ENCODE measurements around the gene CFAP20DC.

Gene CFAP20DC

DNA sequence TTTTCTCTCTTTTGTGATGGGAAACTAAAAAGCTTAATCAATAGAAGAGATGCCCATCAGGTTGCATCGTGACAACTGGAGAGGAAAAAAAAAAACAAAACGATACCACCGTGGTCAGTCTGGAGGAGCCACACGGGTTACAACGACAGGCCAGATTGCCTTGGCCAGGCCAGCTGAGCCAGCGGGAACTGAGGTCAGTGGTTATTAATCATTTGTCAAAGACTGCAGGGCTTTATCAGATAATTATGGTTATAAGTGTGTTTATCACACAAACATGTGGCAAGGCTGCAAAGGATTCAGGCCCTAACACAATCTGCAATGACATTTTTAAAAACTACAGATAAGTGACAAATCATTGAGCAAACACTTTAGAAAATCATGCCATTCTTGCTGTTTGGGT lies 248.3 kb downstream of the CFAP20DC start:
- DNase-seq (ENCODE audit: low spot score) = no peak

GRCh38 chr3:58800940-58801339 lies 248.9 kb downstream of the CFAP20DC start:
- no peak for DNase-seq (ENCODE audit: low spot score)

- no peak for DNase-seq (ENCODE audit: low spot score)
Measured at GRCh38 chr3:58800032-58800431, 249.8 kb downstream of the CFAP20DC start.

- no peak for DNase-seq (ENCODE audit: low spot score)
Measured at GRCh38 chr3:58799271-58799670, 250.6 kb downstream of the CFAP20DC start.

- DNase-seq (ENCODE audit: low spot score) = no peak
Measured at GRCh38 chr3:58798312-58798711, 251.5 kb downstream of the CFAP20DC start.

- DNase-seq (ENCODE audit: low spot score) = no peak
Measured at GRCh38 chr3:58794750-58795149, 255.1 kb downstream of the CFAP20DC start.

DNA sequence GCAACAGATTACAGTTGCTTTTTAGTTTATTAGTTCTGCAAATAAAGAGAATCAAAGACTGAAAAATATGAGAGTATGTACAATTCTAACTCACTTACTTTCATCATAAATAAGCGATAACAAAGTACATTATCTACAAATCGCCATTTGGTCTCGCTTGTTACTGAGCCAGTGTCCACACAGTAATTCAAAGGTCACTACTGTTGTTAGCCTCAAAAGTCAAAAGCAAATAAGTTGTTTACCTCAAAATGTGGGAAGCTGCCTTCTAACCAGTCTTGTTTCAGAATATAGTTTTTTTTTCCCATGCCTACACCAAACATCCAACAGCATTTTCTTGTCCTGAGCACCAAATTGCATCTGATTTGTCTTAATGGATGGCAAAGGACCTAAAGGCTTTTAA lies 255.9 kb downstream of the CFAP20DC start:
- DNase-seq (ENCODE audit: low spot score) = no peak

DNA sequence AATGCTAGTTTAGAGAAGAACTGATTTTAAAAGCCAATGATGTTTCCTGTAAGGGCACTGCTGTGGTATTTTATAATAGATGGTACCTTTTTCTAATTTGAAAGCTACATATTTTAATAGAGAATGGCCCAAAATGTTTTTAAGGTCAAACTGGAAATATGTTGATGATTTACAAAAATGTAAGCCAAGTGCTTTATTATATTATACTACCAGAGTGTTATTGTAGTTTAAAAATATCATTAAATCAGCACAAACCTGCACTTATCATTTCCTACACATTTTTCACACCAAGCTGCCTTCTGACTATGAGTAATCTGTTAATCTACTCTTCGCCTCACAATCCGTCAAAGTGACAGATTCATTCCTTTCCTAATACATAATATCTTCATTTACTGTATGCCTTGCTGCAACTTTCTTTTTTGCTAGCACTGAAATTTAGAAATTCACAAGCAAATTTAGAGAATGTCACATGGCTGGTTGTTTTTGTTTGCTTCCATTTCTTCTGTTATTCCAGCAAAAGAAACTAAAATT lies 256.8 kb downstream of the CFAP20DC start:
- DNase-seq (ENCODE audit: low spot score) = peak; percentile 32

GRCh38 chr3:58789385-58789784 lies 260.4 kb downstream of the CFAP20DC start:
- DNase-seq (ENCODE audit: low spot score) = no peak

- DNase-seq (ENCODE audit: low spot score) = no peak
Measured at GRCh38 chr3:58784888-58785287, 264.9 kb downstream of the CFAP20DC start.

DNA sequence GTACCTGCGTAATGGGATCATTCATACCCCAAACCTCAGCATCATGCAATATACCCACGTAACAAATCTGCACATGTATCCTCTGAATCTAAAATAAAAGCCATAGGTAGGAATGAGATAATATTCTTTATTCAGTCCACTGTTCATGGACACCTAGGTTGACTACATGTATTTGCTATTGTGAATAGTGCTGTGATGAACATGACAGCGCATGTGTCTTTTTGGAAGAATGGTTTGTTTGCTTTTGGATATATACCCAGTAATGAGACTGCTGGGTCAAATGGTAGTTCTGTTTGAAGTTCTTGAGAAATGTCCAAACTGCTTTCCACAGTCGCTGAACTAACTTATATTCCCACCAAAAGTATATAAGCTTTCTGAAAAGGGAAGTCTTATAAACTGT lies 265.4 kb downstream of the CFAP20DC start:
- no peak for DNase-seq (ENCODE audit: low spot score)

DNA sequence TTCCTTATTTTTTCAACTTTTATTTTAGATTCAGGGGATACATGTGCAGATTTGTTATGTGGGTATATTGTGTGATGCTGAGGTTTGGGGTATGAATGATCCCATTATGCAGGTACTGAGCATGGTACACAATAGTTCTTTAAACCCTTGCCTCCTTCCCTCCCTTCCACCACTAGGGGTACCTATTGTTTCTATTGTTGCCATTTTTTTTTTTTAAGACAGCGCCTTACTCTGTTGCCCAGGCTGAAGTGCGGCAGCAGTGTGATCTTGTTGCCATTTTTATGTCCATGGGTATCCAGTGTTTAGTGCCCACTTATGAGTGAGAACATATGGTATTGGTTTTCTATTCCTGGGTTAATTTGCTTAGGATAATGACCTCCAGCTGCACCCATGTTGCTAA lies 266.0 kb downstream of the CFAP20DC start:
- DNase-seq (ENCODE audit: low spot score) = no peak

GRCh38 chr3:58779934-58780333 lies 269.9 kb downstream of the CFAP20DC start:
- no peak for DNase-seq (ENCODE audit: low spot score)

GRCh38 chr3:58776231-58776630 lies 273.6 kb downstream of the CFAP20DC start:
- DNase-seq (ENCODE audit: low spot score) = no peak

DNA sequence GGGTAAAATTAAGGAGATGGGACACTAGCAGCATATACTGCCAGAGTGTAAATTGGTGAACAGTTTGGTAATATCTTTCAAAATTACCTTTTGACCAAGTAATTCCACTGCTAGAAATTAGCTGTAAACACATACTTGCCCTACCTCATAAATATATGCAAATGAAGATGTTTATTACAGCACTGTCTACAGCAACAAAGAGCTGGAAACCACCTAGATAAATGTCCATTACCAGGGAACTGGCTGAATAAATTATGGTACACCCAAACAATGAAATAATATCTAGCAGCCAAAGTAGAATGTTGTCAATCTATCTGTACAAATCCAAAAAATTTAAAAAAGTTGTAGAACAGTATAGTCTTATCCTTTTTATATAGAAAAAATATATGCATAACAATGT lies 277.4 kb downstream of the CFAP20DC start:
- DNase-seq (ENCODE audit: low spot score) = no peak

- peak; percentile 84 for DNase-seq (ENCODE audit: low spot score)
Measured at GRCh38 chr3:58769065-58769464, 280.8 kb downstream of the CFAP20DC start.

GRCh38 chr3:58766587-58767282 lies 283.1 kb downstream of the CFAP20DC start:
- no peak for DNase-seq (ENCODE audit: low spot score)

- no peak for DNase-seq (ENCODE audit: low spot score)
Measured at GRCh38 chr3:58755150-58755549, 294.7 kb downstream of the CFAP20DC start.

DNA sequence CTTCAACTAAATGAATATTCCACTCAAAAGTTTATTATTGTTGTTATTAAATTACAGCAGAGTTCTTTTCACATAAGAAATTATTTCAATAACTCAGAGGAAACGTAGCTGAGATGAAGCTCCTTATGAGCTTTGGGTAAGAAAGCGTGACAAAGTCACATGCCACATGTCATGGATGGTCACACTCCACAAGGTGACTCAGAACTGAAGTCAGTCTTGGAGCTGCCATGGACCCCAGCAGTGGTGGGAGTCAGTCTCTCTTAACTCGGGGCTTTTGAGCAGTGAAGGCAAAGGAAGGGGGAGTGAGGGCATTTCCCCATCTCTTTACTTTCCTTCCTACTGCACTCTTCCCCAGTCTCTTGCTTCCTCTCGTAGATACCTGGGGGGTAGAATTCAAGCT lies 295.8 kb downstream of the CFAP20DC start:
- DNase-seq (ENCODE audit: low spot score) = no peak

DNA sequence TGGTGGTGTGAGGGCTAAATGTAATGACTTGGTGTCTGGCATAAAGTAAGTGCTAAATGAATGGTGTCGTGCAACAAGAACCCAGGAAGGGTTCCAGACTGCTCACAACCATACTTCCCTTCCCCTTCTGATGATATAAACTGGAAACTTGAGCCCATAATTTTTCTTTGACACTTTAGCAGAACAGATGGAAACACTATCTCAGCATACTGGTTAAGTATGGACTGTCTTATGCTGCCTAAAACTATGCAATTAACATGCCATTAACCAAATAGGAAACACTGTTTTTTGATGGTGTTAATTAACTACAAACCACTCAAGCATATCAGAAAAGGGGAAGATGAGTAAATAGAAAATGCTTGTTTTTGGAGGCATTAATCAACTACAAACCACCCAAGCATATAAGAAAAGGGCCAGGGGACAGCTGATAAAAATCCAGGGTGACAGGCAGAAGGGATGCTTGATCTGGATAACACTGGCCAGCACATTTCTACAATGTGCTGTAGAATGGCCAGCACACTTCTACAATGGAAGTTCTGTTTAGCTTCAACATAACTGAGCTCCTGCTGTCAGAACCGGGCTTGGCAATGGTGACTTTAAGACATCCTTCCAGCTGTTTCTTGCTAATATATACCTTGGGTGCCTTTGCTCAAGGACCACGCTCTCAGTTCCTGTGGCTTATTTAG lies 297.8 kb downstream of the CFAP20DC start:
- no peak for DNase-seq (ENCODE audit: low spot score)

DNA sequence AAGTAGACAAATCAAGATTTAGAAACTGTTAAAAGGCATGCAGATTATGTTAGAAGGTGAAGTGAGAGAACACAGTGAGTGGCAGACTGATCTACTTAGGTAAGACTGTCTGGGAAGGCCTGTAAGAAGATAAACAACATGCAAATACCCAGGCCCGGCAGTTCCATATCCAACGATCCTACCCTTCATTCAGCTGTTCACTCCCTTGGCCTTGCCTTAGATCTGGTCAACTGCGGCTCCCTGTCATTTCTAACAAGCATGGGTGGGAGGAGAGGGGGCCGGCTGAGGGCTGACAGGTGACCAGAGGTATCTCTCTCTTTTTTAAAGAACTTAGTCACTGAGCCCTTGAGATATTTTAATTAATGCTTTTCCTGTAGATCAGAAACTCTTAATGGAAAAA lies 298.6 kb downstream of the CFAP20DC start:
- DNase-seq (ENCODE audit: low spot score) = no peak

DNA sequence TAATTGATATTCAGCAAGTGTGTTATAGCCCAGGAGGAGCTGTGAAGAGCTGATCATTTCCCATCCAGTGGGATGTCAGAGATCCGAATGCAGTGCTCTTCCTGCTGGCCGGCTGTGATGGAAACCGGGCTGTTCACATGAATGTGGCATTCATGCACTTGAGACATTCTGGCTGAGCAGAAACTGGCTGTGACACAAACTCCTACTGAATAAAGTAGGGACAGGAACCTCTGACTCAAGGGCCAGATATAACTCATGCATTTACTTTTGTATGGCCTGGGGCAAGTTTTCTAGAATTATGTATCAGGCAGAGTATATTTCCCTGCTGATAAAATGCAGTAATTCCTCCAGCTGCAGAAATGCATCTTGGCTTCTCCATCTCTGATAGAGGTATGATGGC lies 299.9 kb downstream of the CFAP20DC start:
- DNase-seq (ENCODE audit: low spot score) = peak; percentile 52

DNA sequence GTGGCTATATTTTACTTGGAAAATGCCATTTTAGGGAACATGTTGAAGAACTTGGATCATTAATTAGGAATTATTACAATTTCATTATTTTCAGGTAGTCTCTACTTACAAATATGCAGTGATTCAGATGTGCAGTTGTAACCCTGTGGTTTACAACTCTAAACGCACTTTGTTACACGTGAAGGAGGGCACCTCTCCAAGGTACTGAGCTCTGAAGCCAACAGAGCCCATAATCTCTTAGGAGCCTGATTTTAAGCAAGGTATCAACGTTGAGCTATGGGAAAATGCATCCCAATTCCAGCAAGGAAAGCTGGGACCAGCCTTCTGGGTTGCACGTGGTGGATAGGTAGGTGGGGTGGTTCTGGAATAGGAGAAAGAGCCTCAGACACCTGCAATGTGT lies 301.8 kb downstream of the CFAP20DC start:
- no peak for DNase-seq (ENCODE audit: low spot score)

- no peak for DNase-seq (ENCODE audit: low spot score)
Measured at GRCh38 chr3:58746758-58747157, 303.1 kb downstream of the CFAP20DC start.
